Urinary bladder (tissue), 4 donors: ENCODE results near the gene EEIG1. TPM values are rescaled to one million over a fixed set of nuclear protein-coding genes. Genes with fewer than 3 reads are reported as not detected.

Experiments used
- DNase-seq: peaks from one replicate; pipeline ENCODE4 v3.0.0-alpha.2; 2015; ENCODE audit errors: extremely low spot score
- H3K27ac ChIP-seq: one replicate; pipeline ENCODE4 v1.5.1; 2013; ENCODE audit warnings: low read depth, mild to moderate bottlenecking, moderate library complexity
- H3K36me3 ChIP-seq: one replicate; pipeline ENCODE4 v1.6.1; 2013; ENCODE audit warnings: mild to moderate bottlenecking, moderate library complexity; ENCODE audit not compliant: insufficient read depth
- H3K4me1 ChIP-seq: one replicate; pipeline ENCODE4 v1.6.1; 2013; ENCODE audit warnings: mild to moderate bottlenecking, moderate library complexity; ENCODE audit not compliant: insufficient read depth
- H3K4me3 ChIP-seq: one replicate; pipeline ENCODE4 v1.5.1; 2013; ENCODE audit warnings: low read depth, low read length
- WGBS: extraction: QIAGEN DNeasy Blood & Tissue Kit; methylation state at CpG from one replicate; pipeline ENCODE4 v1.1.7; 2013; 5-methylcytosine and 5-hydroxymethylcytosine counted together
- polyA plus RNA-seq: library from polyadenylated mRNA; stranded (reverse); fragments of 200-250 nt; gene quantifications from one replicate; pipeline ENCODE4 v1.2.3, GENCODE V29; 2013
- total RNA-seq: library from RNA; depleted of rRNA; stranded (reverse); fragments of >200 nt; gene quantifications from one replicate; pipeline ENCODE4 v1.2.3, GENCODE V29; 2014
- donor health status: healthy with polysubstance abuse.
- donor health status: healthy.

Gene EEIG1
- total and polyA plus RNA-seq, 2 donors, result 30.4 to 67.1 TPM

- no peak overlapping the region for H3K27ac ChIP-seq
- no peak overlapping the region for H3K4me3 ChIP-seq
- WGBS, result 57% methylated on average over 4 of the region's 4 CpGs
- H3K4me1 ChIP-seq, result no peaks in the 10 kb centered on the region
- DNase-seq, result no peak
- no peaks in the 10 kb centered on the region for H3K36me3 ChIP-seq
Measured at GRCh38 chr9:127989094-127989493, 8.3 kb upstream of the EEIG1 start.

DNA sequence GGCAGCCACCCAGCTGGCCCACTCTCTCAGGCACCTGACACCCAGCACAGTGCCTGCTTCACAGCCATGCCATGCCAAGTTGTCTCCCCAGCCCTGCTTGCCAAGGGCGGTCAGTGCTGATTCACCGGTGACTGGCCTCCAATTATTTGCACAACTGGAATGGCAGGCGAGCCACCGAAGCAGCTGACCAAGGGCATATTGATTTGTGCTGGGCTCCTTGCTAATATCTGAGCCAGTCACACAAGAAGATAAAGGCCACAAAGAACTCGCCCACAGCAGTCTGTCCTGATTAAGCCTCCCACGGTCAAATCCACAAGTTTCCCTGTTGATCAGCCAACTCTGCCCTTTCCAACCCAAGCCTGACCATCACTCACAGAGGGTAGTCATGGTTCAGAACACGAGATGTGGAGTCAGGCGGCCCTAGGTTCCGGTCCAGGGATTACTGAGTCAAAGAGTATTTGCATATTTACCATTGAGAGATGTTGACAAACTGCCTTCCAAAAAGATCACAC is 6.4 kb upstream of the EEIG1 start:
- DNase-seq, result no peak
- Histone ChIP-seq H3K36me3 (no peaks in the 10 kb centered on the region), H3K27ac (no peak overlapping the region), H3K4me3 (no peak overlapping the region), H3K4me1 (no peaks in the 10 kb centered on the region)
- 89% methylated on average over 9 of the region's 9 CpGs for WGBS

DNA sequence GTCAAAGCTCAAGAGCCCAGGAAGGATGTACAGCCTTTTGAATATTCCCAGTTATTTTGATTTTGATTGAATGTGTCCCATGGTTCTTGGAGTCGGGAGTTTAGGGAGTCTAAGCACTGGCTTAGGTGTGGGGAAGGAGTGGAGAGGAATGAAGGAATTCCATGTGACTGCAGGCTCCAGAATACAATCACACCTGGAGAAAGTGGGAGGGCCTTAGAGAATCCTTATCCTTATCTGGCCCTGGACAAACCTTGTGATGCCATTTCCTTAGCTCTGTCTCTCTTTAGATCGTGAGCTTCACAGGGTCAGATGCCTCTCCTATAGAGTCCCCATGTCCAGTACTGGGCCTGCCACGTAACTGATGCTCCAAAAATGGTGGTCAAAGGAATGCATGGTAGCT is 4.2 kb upstream of the EEIG1 start:
- no peaks in the 10 kb centered on the region for H3K4me1 ChIP-seq
- H3K27ac ChIP-seq, result no peak overlapping the region
- 90% methylated on average over 3 of the region's 3 CpGs for WGBS
- DNase-seq, result no peak
- H3K4me3 ChIP-seq, result no peak overlapping the region
- H3K36me3 ChIP-seq, result no peaks in the 10 kb centered on the region

DNA sequence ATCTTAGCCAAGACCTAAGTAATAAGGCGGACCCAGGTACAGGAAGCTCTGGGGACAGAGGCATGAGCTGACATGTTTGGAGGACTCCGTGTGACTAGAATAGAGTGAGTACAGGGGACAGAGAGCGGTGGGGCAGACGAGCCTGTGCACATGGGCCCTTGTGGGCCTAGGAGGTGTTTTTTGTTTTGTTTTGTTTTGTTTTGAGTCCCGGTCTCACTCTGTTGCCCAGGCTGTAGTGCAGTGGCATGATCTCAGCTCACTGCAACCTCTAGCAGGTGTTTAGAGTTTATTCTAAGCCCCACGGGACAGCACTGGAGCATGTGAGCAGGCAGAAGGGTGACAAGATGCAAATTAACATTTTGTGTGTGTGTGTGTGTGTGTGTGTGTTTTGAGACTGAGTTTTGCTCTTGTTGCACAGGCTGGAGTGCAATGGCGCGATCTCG is 3.1 kb upstream of the EEIG1 start:
- Histone ChIP-seq H3K4me1 (no peaks in the 10 kb centered on the region), H3K36me3 (no peaks in the 10 kb centered on the region), H3K27ac (no peak overlapping the region), H3K4me3 (no peak overlapping the region)
- WGBS, result 87% methylated on average over 9 of the region's 9 CpGs
- no peak for DNase-seq

DNA sequence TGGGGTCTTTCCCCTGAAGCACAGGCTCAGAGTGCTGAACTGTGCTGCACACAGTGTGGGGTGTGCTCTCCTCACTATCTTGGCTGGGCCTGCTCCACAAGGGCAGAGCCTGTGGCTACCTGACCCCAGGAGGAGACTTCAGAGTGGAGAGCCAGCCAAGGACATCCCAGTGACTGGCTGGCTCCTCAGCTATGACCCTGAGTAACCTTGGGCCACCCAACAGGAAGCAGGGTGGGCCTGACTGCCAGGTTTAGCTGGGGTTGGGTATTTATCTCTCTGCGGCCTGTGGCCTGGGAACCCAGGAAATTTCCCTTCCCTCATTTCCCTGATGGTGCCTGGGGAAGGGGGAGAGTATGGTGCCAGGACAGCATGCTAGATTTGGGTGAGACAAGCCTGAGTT is 2.1 kb upstream of the EEIG1 start:
- no peaks in the 10 kb centered on the region for H3K36me3 ChIP-seq
- H3K27ac ChIP-seq, result no peak overlapping the region
- DNase-seq, result no peak
- WGBS, result 88% methylated on average over 1 of the region's 1 CpG
- H3K4me1 ChIP-seq, result no peaks in the 10 kb centered on the region
- no peak overlapping the region for H3K4me3 ChIP-seq

- no peak for DNase-seq
- H3K4me1 ChIP-seq, result no peaks in the 10 kb centered on the region
- peak overlapping the region; percentile 73 for H3K27ac ChIP-seq
- WGBS, result 59% methylated on average over 11 of the region's 11 CpGs
- peak overlapping the region; percentile 11 for H3K4me3 ChIP-seq
- H3K36me3 ChIP-seq, result no peaks in the 10 kb centered on the region
Measured at GRCh38 chr9:127981559-127982121, 851 bp upstream of the EEIG1 start.

- Histone ChIP-seq H3K36me3 (no peaks in the 10 kb centered on the region), H3K27ac (peak overlapping the region; percentile 91), H3K4me1 (no peaks in the 10 kb centered on the region), H3K4me3 (peak overlapping the region; percentile 92)
- WGBS, result under 1% methylated on average over 61 of the region's 61 CpGs
- DNase-seq, result no peak
Measured at GRCh38 chr9:127980060-127980705, 606 bp downstream of the EEIG1 start.

- DNase-seq, result no peak
- H3K4me1 ChIP-seq, result no peaks in the 10 kb centered on the region
- peak overlapping the region; percentile 92 for H3K4me3 ChIP-seq
- WGBS, result 2% methylated on average over 24 of the region's 24 CpGs
- no peaks in the 10 kb centered on the region for H3K36me3 ChIP-seq
- peak overlapping the region; percentile 48 for H3K27ac ChIP-seq
Measured at GRCh38 chr9:127979333-127980059, 1.3 kb downstream of the EEIG1 start.

- WGBS, result 16% methylated on average over 5 of the region's 5 CpGs
- Histone ChIP-seq H3K36me3 (no peaks in the 10 kb centered on the region), H3K4me1 (no peaks in the 10 kb centered on the region), H3K27ac (no peak overlapping the region), H3K4me3 (peak overlapping the region; percentile 92)
- DNase-seq, result no peak
Measured at GRCh38 chr9:127979015-127979332, 1.8 kb downstream of the EEIG1 start.

- Histone ChIP-seq H3K4me1 (no peaks in the 10 kb centered on the region), H3K36me3 (no peaks in the 10 kb centered on the region), H3K27ac (peak overlapping the region; percentile 72), H3K4me3 (peak overlapping the region; percentile 92)
- DNase-seq, result no peak
- WGBS, result 21% methylated on average over 12 of the region's 12 CpGs
Measured at GRCh38 chr9:127977884-127978647, 2.7 kb downstream of the EEIG1 start.

DNA sequence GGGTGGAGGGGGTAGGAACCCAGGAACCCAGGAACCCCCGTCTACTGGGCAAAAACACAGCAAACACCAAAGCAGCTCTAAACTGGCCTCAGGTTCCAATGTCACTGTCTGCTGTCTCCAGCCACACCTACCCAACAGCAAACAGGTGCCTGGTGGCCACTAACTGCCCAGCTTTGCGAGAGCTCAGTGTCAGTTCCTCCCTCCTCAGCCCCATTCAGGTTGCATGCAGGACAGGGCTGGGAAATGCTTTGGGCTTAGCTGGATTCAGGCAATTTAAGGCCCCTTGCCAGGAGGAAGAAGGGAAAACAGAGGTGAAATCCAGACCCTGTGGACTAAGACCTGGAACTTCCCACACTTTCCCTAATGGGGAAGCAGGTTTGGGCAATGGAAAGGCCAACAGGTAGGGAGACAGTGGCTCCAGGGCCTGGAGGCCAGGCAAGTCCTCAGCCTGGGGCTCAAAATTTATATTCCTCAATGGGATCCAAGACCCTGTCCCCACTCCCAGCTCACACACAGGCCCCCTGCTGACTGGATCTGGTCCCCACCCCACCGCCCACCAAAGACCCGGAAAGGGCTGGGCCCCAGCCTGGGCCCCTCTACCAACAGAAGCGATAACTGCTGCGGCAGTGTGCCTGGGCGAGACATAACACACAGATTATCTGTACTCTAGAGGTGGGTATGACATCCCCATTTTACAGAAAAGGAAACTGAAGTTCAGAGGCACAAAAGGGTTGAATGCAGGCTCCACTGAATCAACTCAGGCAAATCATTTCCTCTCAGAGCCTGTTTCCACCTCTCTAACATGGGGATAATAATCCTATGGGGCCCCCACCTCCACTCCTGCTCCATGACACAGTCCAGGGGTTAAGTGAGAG is 3.5 kb downstream of the EEIG1 start:
- Histone ChIP-seq H3K36me3 (no peaks in the 10 kb centered on the region), H3K4me1 (no peaks in the 10 kb centered on the region), H3K4me3 (peak overlapping the region; percentile 92), H3K27ac (no peak overlapping the region)
- WGBS, result 32% methylated on average over 7 of the region's 7 CpGs
- DNase-seq, result no peak

- Histone ChIP-seq H3K4me3 (no peak overlapping the region), H3K27ac (no peak overlapping the region), H3K4me1 (no peaks in the 10 kb centered on the region), H3K36me3 (no peaks in the 10 kb centered on the region)
- WGBS, result 62% methylated on average over 6 of the region's 6 CpGs
- no peak for DNase-seq
Measured at GRCh38 chr9:127976498-127976897, 4.3 kb downstream of the EEIG1 start.
